Spleen (tissue), 11 donors: ENCODE data around the gene TAS1R1. TPM values are rescaled to one million over a fixed set of nuclear protein-coding genes. Genes with fewer than 3 reads are reported as not detected.

Experiments used
- DNase-seq: peaks from one replicate; pipeline ENCODE4 v3.0.0-alpha.2; 2020
- H3K27ac ChIP-seq, 8 donors: fragments of 200-600 bp; sonication (generic) in 7 of 8; 1 replicate in 4 of 8; 2 replicates in 4 of 8; pipeline versions ENCODE4 v1.5.0 to v1.8.0; 2016 to 2021; ENCODE audit warnings: inconsistent platforms in 4 of 8, mild to moderate bottlenecking in 4 of 8, moderate library complexity in 1 of 8
- H3K27me3 ChIP-seq, 7 donors: fragments of 200-600 bp; sonication (generic) in 6 of 7; replicated peaks in 1 of 7; 1 replicate in 4 of 7; 2 replicates in 3 of 7; pipeline versions ENCODE4 v1.5.0 to v1.8.0; 2016 to 2021; ENCODE audit warnings: inconsistent platforms in 3 of 7, mild to moderate bottlenecking in 1 of 7
- H3K36me3 ChIP-seq, 6 donors: fragments of 200-600 bp; sonication (generic) in 5 of 6; 1 replicate in 4 of 6; 2 replicates in 2 of 6; pipeline versions ENCODE4 v1.5.0 to v1.8.0; 2016 to 2021; ENCODE audit warnings: inconsistent platforms in 2 of 6
- H3K4me1 ChIP-seq, 6 donors: fragments of 200-600 bp; sonication (generic) in 5 of 6; 1 replicate in 3 of 6; 2 replicates in 3 of 6; pipeline versions ENCODE4 v1.5.0 to v1.8.0; 2016 to 2021; ENCODE audit warnings: inconsistent platforms in 3 of 6
- H3K4me3 ChIP-seq, 8 donors: fragments of 200-600 bp; sonication (generic) in 7 of 8; 1 replicate in 4 of 8; 2 replicates in 4 of 8; pipeline versions ENCODE4 v1.5.0 to v1.8.0; 2016 to 2021; ENCODE audit warnings: inconsistent platforms in 4 of 8, mild to moderate bottlenecking in 4 of 8, moderate library complexity in 2 of 8
- H3K9me3 ChIP-seq, 8 donors: fragments of 200-600 bp; sonication (generic) in 7 of 8; 1 replicate in 4 of 8; 2 replicates in 4 of 8; pipeline versions ENCODE4 v1.5.0 to v1.8.0; 2016 to 2021; ENCODE audit warnings: inconsistent platforms in 4 of 8
- CTCF ChIP-seq, 11 experiments: fragments of 200-600 bp in 7 of 11; fragments of 450-650 bp in 4 of 11; sonication (generic) in 4 of 11; IDR thresholded peaks in 8 of 11; conservative IDR thresholded peaks in 3 of 11; 1 replicate in 7 of 11; 2 replicates in 4 of 11; pipeline versions ENCODE4 v1.4.0 to v1.8.0; 2016 to 2021; ENCODE audit warnings: antibody characterized with exemption in 11 of 11, inconsistent platforms in 4 of 11, mild to moderate bottlenecking in 1 of 11
- POLR2A ChIP-seq, 3 donors: fragments of 450-650 bp; IDR thresholded peaks; one replicate each; pipeline ENCODE4 v1.5.1; 2017; ENCODE audit warnings: antibody characterized with exemption in 3 of 3, mild to moderate bottlenecking in 1 of 3
- POLR2AphosphoS5 ChIP-seq, 3 donors: sonication (generic); formaldehyde crosslinking; IDR thresholded peaks; one replicate each; pipeline ENCODE4 v1.5.1; 2017; ENCODE audit warnings: antibody characterized with exemption in 3 of 3
- WGBS, 5 donors: extraction: QIAGEN DNeasy Blood & Tissue Kit in 3 of 5; methylation state at CpG; one replicate each; pipeline versions ENCODE4 v1.1.5 to v1.1.7; 2013 to 2018; 5-methylcytosine and 5-hydroxymethylcytosine counted together
- intact Hi-C: fragments of 100-400 bp; cut with DNase I; formaldehyde crosslinking; loops from one replicate; pipeline ENCODE4 v1.15.0; 2023; ENCODE audit warnings: low total_unique reads
- polyA plus RNA-seq, 3 donors: library from polyadenylated mRNA; stranded (reverse); fragments of 200-250 nt; gene quantifications; one replicate each; pipeline ENCODE4 v1.2.1, GENCODE V29; 2013
- total RNA-seq, 7 donors: library from RNA; depleted of rRNA in 3 of 7; stranded (reverse); fragments of >200 nt in 3 of 7; fragmentation: NEBNext Ultra II Directional in 4 of 7; extraction: Animal tissue kit (Norgen Biotek cat#: 25700) in 4 of 7; gene quantifications; one replicate each; pipeline versions ENCODE4 v1.1.0 to v1.2.1, GENCODE V29; 2016 to 2021
- donor health status: healthy with polysubstance abuse.
- donor health status: DM: no; HTN: no; CAD: no; lungs with moderate emphysema.
- donor health status: DM: no; HTN: no; CAD: no.
- donor health status: Bipolar disorder and iron deficiency.
- donor health status: healthy.
- donor health status: DM: no; HTN: no; CAD: no.
- donor health status: DM: yes; HTN: yes; CAD: no.

TAS1R1 gene
- total and polyA plus RNA-seq, 10 donors = 0.09 to 0.88 (median 0.43) TPM

- Histone ChIP-seq H3K27me3 (no peaks in the 10 kb centered on the region), H3K27ac (no peak overlapping the region), H3K9me3 (no peaks in the 10 kb centered on the region), H3K36me3 (peaks cover 0 to 52% (median 30%) of the 10 kb centered on the region in 6 donors), H3K4me1 (peaks cover 31 to 99% (median 68%) of the 10 kb centered on the region in 6 donors), H3K4me3 (no peak overlapping the region)
- no peak for TF ChIP-seq CTCF (IDR thresholded peaks at IDR 0.05 in 8 of 11, conservative IDR thresholded peaks at IDR 0.05 in 3 of 11)
- no peak for TF ChIP-seq POLR2A (IDR thresholded peaks at IDR 0.05)
- TF ChIP-seq POLR2AphosphoS5 (IDR thresholded peaks at IDR 0.05) = peak in 1 of 3 donors; percentile 43
- 85 to 91% (median 90%) methylated on average over 10 to 12 of the region's 12 CpGs for WGBS, 5 donors
- DNase-seq = no peak
- intact Hi-C loops = no loop called here
Observed at GRCh38 chr1:6585081-6585722, 30.1 kb downstream of the TAS1R1 start.

GRCh38 chr1:6585841-6586240 lies 30.7 kb downstream of the TAS1R1 start:
- Histone ChIP-seq H3K4me3 (no peak overlapping the region), H3K9me3 (no peaks in the 10 kb centered on the region), H3K36me3 (peaks cover 0 to 58% (median 34%) of the 10 kb centered on the region in 6 donors), H3K4me1 (peaks cover 27 to 99% (median 67%) of the 10 kb centered on the region in 6 donors), H3K27ac (no peak overlapping the region), H3K27me3 (no peaks in the 10 kb centered on the region)
- no peak for DNase-seq
- TF ChIP-seq POLR2A (IDR thresholded peaks at IDR 0.05) = no peak
- intact Hi-C loops = no loop called here
- WGBS, 5 donors = 94 to 99% (median 97%) methylated on average over 7 of the region's 7 CpGs

GRCh38 chr1:6586404-6586816 lies 31.3 kb downstream of the TAS1R1 start:
- 89 to 97% (median 91%) methylated on average over 7 to 11 of the region's 11 CpGs for WGBS, 5 donors
- H3K27ac ChIP-seq = no peak overlapping the region

GRCh38 chr1:6587261-6588005 lies 32.3 kb downstream of the TAS1R1 start:
- H3K4me3 ChIP-seq = no peak overlapping the region
- peak overlapping the region in 2 of 8 donors; percentile 7 to 20 for H3K27ac ChIP-seq
- TF ChIP-seq POLR2AphosphoS5 (IDR thresholded peaks at IDR 0.05) (peak in 2 of 3 donors; percentile 53), CTCF (IDR thresholded peaks at IDR 0.05 in 8 of 11, conservative IDR thresholded peaks at IDR 0.05 in 3 of 11) (no peak)
- 37 to 49% (median 46%) methylated on average over 10 to 13 of the region's 13 CpGs for WGBS, 5 donors
- intact Hi-C loops = no loop called here
- H3K4me1 ChIP-seq = peaks cover 13 to 99% (median 67%) of the 10 kb centered on the region in 6 donors
- H3K9me3 ChIP-seq = no peaks in the 10 kb centered on the region
- H3K27me3 ChIP-seq = no peaks in the 10 kb centered on the region
- H3K36me3 ChIP-seq = peaks cover 0 to 73% (median 40%) of the 10 kb centered on the region in 6 donors
- no peak for DNase-seq

More at GRCh38 chr1:6586404-6586816, 31.3 kb downstream of the TAS1R1 start:
- no peak for DNase-seq
- intact Hi-C loops = no loop called here
- peaks cover 21 to 99% (median 67%) of the 10 kb centered on the region in 6 donors for H3K4me1 ChIP-seq
- no peak overlapping the region for H3K4me3 ChIP-seq
- TF ChIP-seq POLR2AphosphoS5 (IDR thresholded peaks at IDR 0.05) (peak in 1 of 3 donors; percentile 50), CTCF (IDR thresholded peaks at IDR 0.05 in 8 of 11, conservative IDR thresholded peaks at IDR 0.05 in 3 of 11) (no peak)
- H3K36me3 ChIP-seq = peaks cover 0 to 63% (median 34%) of the 10 kb centered on the region in 6 donors
- H3K9me3 ChIP-seq = no peaks in the 10 kb centered on the region
- no peaks in the 10 kb centered on the region for H3K27me3 ChIP-seq
